Activated CD8-positive, alpha-beta memory T cell treated with anti-CD3 and anti-CD28 coated beads, Interleukin-2, amount 50 U/mL, for 4 hours (primary cell): ENCODE measurements around the gene FAM169A.
"Not testable (repeated sequence)": the region's sequence is repeated elsewhere in the genome, so short reads cannot be mapped to it uniquely, and the experiment has no call there.

Experiments
- DNase-seq: peaks from one replicate; pipeline ENCODE4 v3.0.0-alpha.2; 2020

Gene FAM169A

GRCh38 chr5:74865804-74866595 is at the start of gene FAM169A:
Gene FAM169A, minus strand, starts transcription at chr5:74866387. Its CDS starts 24,711 bp downstream, at chr5:74841676.
- DNase-seq, result peak; percentile 62

GRCh38 chr5:74915488-74915887 is 49.3 kb upstream of the FAM169A start:
- DNase-seq, result no peak

- not testable (repeated sequence) for DNase-seq
Measured at GRCh38 chr5:74911421-74911820, 45.2 kb upstream of the FAM169A start.

GRCh38 chr5:74909888-74910287 is 43.7 kb upstream of the FAM169A start:
- DNase-seq, result not testable (repeated sequence)

GRCh38 chr5:74908237-74908636 is 42.0 kb upstream of the FAM169A start:
- not testable (repeated sequence) for DNase-seq

- DNase-seq, result not testable (repeated sequence)
Measured at GRCh38 chr5:74904713-74905112, 38.5 kb upstream of the FAM169A start.

- peak; percentile 16 for DNase-seq
Measured at GRCh38 chr5:74903165-74903787, 37.1 kb upstream of the FAM169A start.

- DNase-seq, result no peak
Measured at GRCh38 chr5:74897049-74897448, 30.9 kb upstream of the FAM169A start.

GRCh38 chr5:74895906-74896305 is 29.7 kb upstream of the FAM169A start:
- DNase-seq, result no peak

- no peak for DNase-seq
Measured at GRCh38 chr5:74894351-74894750, 28.2 kb upstream of the FAM169A start.

GRCh38 chr5:74892921-74893320 is 26.7 kb upstream of the FAM169A start:
- DNase-seq, result no peak

- no peak for DNase-seq
Measured at GRCh38 chr5:74889523-74890105, 23.4 kb upstream of the FAM169A start.

- no peak for DNase-seq
Measured at GRCh38 chr5:74888117-74888516, 21.9 kb upstream of the FAM169A start.

- DNase-seq, result no peak
Measured at GRCh38 chr5:74885170-74885569, 19.0 kb upstream of the FAM169A start.

GRCh38 chr5:74882379-74883134 is 16.4 kb upstream of the FAM169A start:
- DNase-seq, result not testable (repeated sequence)

- DNase-seq, result no peak
Measured at GRCh38 chr5:74877624-74878304, 11.6 kb upstream of the FAM169A start.

GRCh38 chr5:74875994-74876791 is 10.0 kb upstream of the FAM169A start:
- no peak for DNase-seq

- DNase-seq, result no peak
Measured at GRCh38 chr5:74873525-74874249, 7.5 kb upstream of the FAM169A start.

- DNase-seq, result no peak
Measured at GRCh38 chr5:74870299-74871067, 4.3 kb upstream of the FAM169A start.

GRCh38 chr5:74869414-74869813 is 3.2 kb upstream of the FAM169A start:
- DNase-seq, result not testable (repeated sequence)
